ENCODE measurements around the gene SMYD3.

- TF ChIP-seq CTCF (IDR thresholded peaks at IDR 0.05) (no peak), POLR2A (IDR thresholded peaks at IDR 0.05) (no peak)
These were observed 608.5 kb downstream of the SMYD3 start for GRCh38 chr1:245898581-245898980.
